Left colon (tissue), 2 donors: ENCODE measurements around the gene PYGO2. TPM values are rescaled to one million over a fixed set of nuclear protein-coding genes. Genes with fewer than 3 reads are reported as not detected.

Experiments
- microRNA-seq, 2 donors: library from miRNA; unstranded; fragments of <30 nt; microRNA quantifications; one replicate each; pipeline versions ENCODE4 v1.1.0 to v1.2.0, GENCODE V29; 2020
- total RNA-seq, 2 donors: library from RNA; stranded (reverse); fragmentation: NEBNext Ultra II Directional; extraction: Animal tissue kit (Norgen Biotek cat#: 25700); gene quantifications; one replicate each; pipeline ENCODE4 v1.2.1, GENCODE V29; 2021
- donor health status: DM: no; HTN: no; CAD: no.
- donor health status: DM: yes; HTN: yes; CAD: no.

PYGO2 gene
- total RNA-seq, 2 donors from 2014 or later: 27.0 to 31.3 TPM

Small RNA genes within 50 kb of the gene (microRNA-seq; reads per million reads assigned to microRNA genes)
- 0 to 2.7 reads per million in 2 donors for gene MIR4258

Other genes starting within 250 kb of the PYGO2 start
- 1 to 10 TPM in 1 of 2 donors, under 1 TPM in 1; 0.73 to 3.6 TPM for gene KCNN3, start 91.5 kb downstream of the PYGO2 start, total RNA-seq
- gene PMVK, start 25.1 kb downstream of the PYGO2 start, total RNA-seq: 10 to 100 TPM; 33.4 to 34.0 TPM
- gene PBXIP1, start 5.7 kb downstream of the PYGO2 start, total RNA-seq: 10 to 100 TPM; 33.4 to 61.2 TPM
- 100 to 1,000 TPM in 1 of 2 donors, 10 to 100 TPM in 1; 95.3 to 108 TPM for gene SHC1, start 9.0 kb upstream of the PYGO2 start, total RNA-seq
- 10 to 100 TPM; 22.8 to 35.7 TPM for gene CKS1B, start 12.9 kb upstream of the PYGO2 start, total RNA-seq
- 10 to 100 TPM; 32.8 to 43.7 TPM for gene FLAD1, start 21.6 kb upstream of the PYGO2 start, total RNA-seq
- gene LENEP, start 31.8 kb upstream of the PYGO2 start, total RNA-seq: under 1 TPM in 1 of 2 donors, not detected in 1; 0.52 TPM
- 100 to 1,000 TPM; 248 to 326 TPM for gene ZBTB7B, start 41.0 kb upstream of the PYGO2 start, total RNA-seq
- 1 to 10 TPM; 1.5 to 3.6 TPM for gene DCST2, start 72.0 kb upstream of the PYGO2 start, total RNA-seq
- gene DCST1, start 72.0 kb upstream of the PYGO2 start, total RNA-seq: under 1 TPM in 1 of 2 donors, not detected in 1; 0.21 TPM
- gene ADAM15, start 89.5 kb upstream of the PYGO2 start, total RNA-seq: 100 to 1,000 TPM in 1 of 2 donors, 10 to 100 TPM in 1; 88.9 to 160 TPM
- 10 to 100 TPM; 23.0 to 33.5 TPM for gene EFNA4, start 102.0 kb upstream of the PYGO2 start, total RNA-seq
- 10 to 100 TPM in 1 of 2 donors, 1 to 10 TPM in 1; 7.7 to 23.1 TPM for gene EFNA3, start 117.1 kb upstream of the PYGO2 start, total RNA-seq
- 100 to 1,000 TPM in 1 of 2 donors, 10 to 100 TPM in 1; 63.0 to 176 TPM for gene EFNA1, start 166.1 kb upstream of the PYGO2 start, total RNA-seq
- gene SLC50A1, start 174.1 kb upstream of the PYGO2 start, total RNA-seq: 100 to 1,000 TPM in 1 of 2 donors, 10 to 100 TPM in 1; 70.6 to 107 TPM
- 100 to 1,000 TPM in 1 of 2 donors, 10 to 100 TPM in 1; 93.9 to 131 TPM for gene DPM3, start 178.7 kb upstream of the PYGO2 start, total RNA-seq
- 100 to 1,000 TPM; 143 to 164 TPM for gene KRTCAP2, start 211.5 kb upstream of the PYGO2 start, total RNA-seq
- gene TRIM46, start 212.1 kb upstream of the PYGO2 start, total RNA-seq: under 1 TPM; 0.28 to 0.52 TPM
- gene THBS3, start 246.1 kb upstream of the PYGO2 start, total RNA-seq: 10 to 100 TPM; 20.0 to 20.9 TPM
- 10 to 100 TPM; 36.3 to 46.4 TPM for gene MTX1, start 246.9 kb upstream of the PYGO2 start, total RNA-seq